ENCODE measurements around the gene BLM.

DNA sequence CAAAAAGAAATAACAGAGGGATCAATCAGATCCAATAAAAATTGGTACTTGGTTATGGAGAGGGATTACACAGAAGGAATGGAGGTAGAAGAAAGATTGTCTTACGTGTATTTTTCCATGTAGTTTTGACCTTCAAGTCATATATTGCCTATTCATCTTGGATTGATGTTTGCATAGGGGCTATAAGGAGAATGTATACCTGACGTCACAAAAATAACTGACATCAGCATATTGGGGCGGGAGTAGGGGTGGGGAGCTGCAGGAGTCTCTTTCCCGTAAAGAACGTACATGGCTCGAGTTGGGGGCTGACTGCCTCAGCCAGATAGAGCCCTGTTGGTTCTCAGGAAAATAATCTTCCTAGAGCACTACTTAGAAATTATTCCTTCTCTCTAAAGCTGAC lies 145.3 kb downstream of the BLM start:
- TF ChIP-seq, protein P1, sequence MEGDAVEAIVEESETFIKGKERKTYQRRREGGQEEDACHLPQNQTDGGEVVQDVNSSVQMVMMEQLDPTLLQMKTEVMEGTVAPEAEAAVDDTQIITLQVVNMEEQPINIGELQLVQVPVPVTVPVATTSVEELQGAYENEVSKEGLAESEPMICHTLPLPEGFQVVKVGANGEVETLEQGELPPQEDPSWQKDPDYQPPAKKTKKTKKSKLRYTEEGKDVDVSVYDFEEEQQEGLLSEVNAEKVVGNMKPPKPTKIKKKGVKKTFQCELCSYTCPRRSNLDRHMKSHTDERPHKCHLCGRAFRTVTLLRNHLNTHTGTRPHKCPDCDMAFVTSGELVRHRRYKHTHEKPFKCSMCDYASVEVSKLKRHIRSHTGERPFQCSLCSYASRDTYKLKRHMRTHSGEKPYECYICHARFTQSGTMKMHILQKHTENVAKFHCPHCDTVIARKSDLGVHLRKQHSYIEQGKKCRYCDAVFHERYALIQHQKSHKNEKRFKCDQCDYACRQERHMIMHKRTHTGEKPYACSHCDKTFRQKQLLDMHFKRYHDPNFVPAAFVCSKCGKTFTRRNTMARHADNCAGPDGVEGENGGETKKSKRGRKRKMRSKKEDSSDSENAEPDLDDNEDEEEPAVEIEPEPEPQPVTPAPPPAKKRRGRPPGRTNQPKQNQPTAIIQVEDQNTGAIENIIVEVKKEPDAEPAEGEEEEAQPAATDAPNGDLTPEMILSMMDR (IDR thresholded peaks at IDR 0.05; ENCODE audit: low read depth, low read length) = no peak
- TF ChIP-seq POLR2A (IDR thresholded peaks at IDR 0.05; ENCODE audit: extremely low read depth, insufficient read length) (no peak), MAX (IDR thresholded peaks at IDR 0.05; ENCODE audit: low read depth, low read length) (no peak)

All from NB4 (cell line).